DOHH2 (cell line): Measurements from ENCODE around the gene ZNF236.

Experiments
- H3F3A ChIP-seq: fragments of 200-600 bp; sonication (generic), shearing (Covaris generic); 2 replicates; pipeline ENCODE4 v1.6.0; 2016; ENCODE audit warnings: antibody characterized with exemption, mild to moderate bottlenecking; ENCODE audit not compliant: control insufficient read depth, insufficient read depth
- H3K27ac ChIP-seq: fragments of 200-600 bp; sonication (generic); 2 replicates; pipeline ENCODE4 v1.5.1; 2014; ENCODE audit warnings: low read depth, mild to moderate bottlenecking, low read length, moderate library complexity
- H3K27me3 ChIP-seq: fragments of 200-600 bp; sonication (generic); 2 replicates; pipeline ENCODE4 v1.6.1; 2014; ENCODE audit warnings: mild to moderate bottlenecking, low read length, mixed read lengths; ENCODE audit not compliant: control insufficient read depth
- H3K36me3 ChIP-seq: fragments of 200-600 bp; sonication (generic); 2 replicates; pipeline ENCODE4 v1.6.1; 2014; ENCODE audit warnings: mild to moderate bottlenecking, low read length, moderate library complexity, mixed read lengths; ENCODE audit not compliant: control insufficient read depth
- H3K4me1 ChIP-seq: fragments of 200-600 bp; sonication (generic); 2 replicates; pipeline ENCODE4 v1.6.1; 2014; ENCODE audit warnings: mild to moderate bottlenecking, low read length, mixed read lengths; ENCODE audit not compliant: control insufficient read depth
- H3K4me2 ChIP-seq: fragments of 200-600 bp; sonication (generic); 2 replicates; pipeline ENCODE4 v1.6.0; 2014; ENCODE audit warnings: mild to moderate bottlenecking, low read length, moderate library complexity
- H3K4me3 ChIP-seq: fragments of 200-600 bp; sonication (generic); 2 replicates; pipeline ENCODE4 v1.5.1; 2014; ENCODE audit warnings: mild to moderate bottlenecking, low read length, mixed read lengths
- H3K79me2 ChIP-seq: fragments of 200-600 bp; sonication (generic); 2 replicates; pipeline ENCODE4 v1.6.1; 2014; ENCODE audit warnings: mild to moderate bottlenecking, low read length, mixed read lengths; ENCODE audit not compliant: control insufficient read depth
- H3K9me2 ChIP-seq: fragments of 200-600 bp; sonication (generic); replicated peaks from 2 replicates; pipeline ENCODE4 v1.6.1; 2014; ENCODE audit warnings: mild to moderate bottlenecking, low read length, mixed read lengths; ENCODE audit not compliant: control insufficient read depth
- H3K9me3 ChIP-seq: fragments of 200-600 bp; sonication (generic); 2 replicates; pipeline ENCODE4 v1.6.1; 2014; ENCODE audit warnings: antibody characterized with exemption, low read length, mixed read lengths; ENCODE audit not compliant: control insufficient read depth, insufficient read depth
- H4K20me1 ChIP-seq: fragments of 200-600 bp; sonication (generic); 2 replicates; pipeline ENCODE4 v1.6.0; 2014; ENCODE audit warnings: low read depth, mild to moderate bottlenecking, antibody characterized with exemption, low read length, moderate library complexity; ENCODE audit not compliant: control insufficient read depth, insufficient read depth
- CTCF ChIP-seq: fragments of 200-600 bp; sonication (generic); IDR thresholded peaks from one replicate; pipeline ENCODE4 v1.5.1; 2014; ENCODE audit warnings: antibody characterized with exemption, mild to moderate bottlenecking, low read depth, low read length; ENCODE audit not compliant: poor library complexity, severe bottlenecking
- EZH2phosphoT487 ChIP-seq: fragments of 200-600 bp; sonication (generic); IDR thresholded peaks from 2 replicates; pipeline ENCODE4 v1.6.1; 2017; ENCODE audit warnings: borderline replicate concordance, mild to moderate bottlenecking, antibody characterized with exemption, low read length, moderate library complexity, mixed read lengths

The ZNF236 gene

GRCh38 chr18:76905821-76906220 is 83.5 kb downstream of the ZNF236 start:
- Histone ChIP-seq H3K36me3 (peaks cover 38% of the 10 kb centered on the region), H3K79me2 (no peaks in the 10 kb centered on the region), H3F3A (no peaks in the 10 kb centered on the region), H3K4me3 (no peak overlapping the region), H3K27me3 (no peaks in the 10 kb centered on the region), H3K9me2 (no peaks in the 10 kb centered on the region), H3K9me3 (no peaks in the 10 kb centered on the region), H3K4me2 (no peak overlapping the region), H3K27ac (no peak overlapping the region), H4K20me1 (no peaks in the 10 kb centered on the region), H3K4me1 (no peaks in the 10 kb centered on the region)
- no peak for TF ChIP-seq CTCF
- TF ChIP-seq EZH2phosphoT487, result no peak

GRCh38 chr18:76908277-76908676 is 85.9 kb downstream of the ZNF236 start:
- Histone ChIP-seq H3K79me2 (no peaks in the 10 kb centered on the region), H3K4me2 (no peak overlapping the region), H4K20me1 (no peaks in the 10 kb centered on the region), H3K4me3 (no peak overlapping the region), H3K36me3 (peaks cover 60% of the 10 kb centered on the region), H3K27ac (no peak overlapping the region), H3F3A (no peaks in the 10 kb centered on the region), H3K9me2 (no peaks in the 10 kb centered on the region), H3K4me1 (no peaks in the 10 kb centered on the region), H3K9me3 (no peaks in the 10 kb centered on the region), H3K27me3 (no peaks in the 10 kb centered on the region)
- TF ChIP-seq EZH2phosphoT487 (no peak), CTCF (no peak)

GRCh38 chr18:76909439-76909838 is 87.1 kb downstream of the ZNF236 start:
- Histone ChIP-seq H3K9me3 (no peaks in the 10 kb centered on the region), H3K36me3 (peaks cover 72% of the 10 kb centered on the region), H3K4me2 (no peak overlapping the region), H3K79me2 (no peaks in the 10 kb centered on the region), H3K4me1 (no peaks in the 10 kb centered on the region), H3K4me3 (no peak overlapping the region), H3K27me3 (no peaks in the 10 kb centered on the region), H4K20me1 (no peaks in the 10 kb centered on the region), H3K9me2 (no peaks in the 10 kb centered on the region), H3F3A (no peaks in the 10 kb centered on the region), H3K27ac (no peak overlapping the region)
- TF ChIP-seq CTCF (no peak), EZH2phosphoT487 (no peak)

GRCh38 chr18:76911440-76911839 is 89.1 kb downstream of the ZNF236 start:
- H3K9me3 ChIP-seq, result no peaks in the 10 kb centered on the region
- H3F3A ChIP-seq, result no peaks in the 10 kb centered on the region
- no peak overlapping the region for H3K27ac ChIP-seq
- H3K9me2 ChIP-seq, result no peaks in the 10 kb centered on the region
- H3K36me3 ChIP-seq, result peaks cover 74% of the 10 kb centered on the region
- H3K4me1 ChIP-seq, result no peaks in the 10 kb centered on the region
- no peak overlapping the region for H3K4me3 ChIP-seq
- no peaks in the 10 kb centered on the region for H4K20me1 ChIP-seq
- TF ChIP-seq EZH2phosphoT487, result no peak
- no peak for TF ChIP-seq CTCF
- no peaks in the 10 kb centered on the region for H3K79me2 ChIP-seq
- H3K4me2 ChIP-seq, result no peak overlapping the region
- H3K27me3 ChIP-seq, result no peaks in the 10 kb centered on the region
